ENCODE results near the gene PALD1.
A peak's percentile ranks its signal among the peaks of the same experiment; 100 is the strongest.

PALD1 gene

DNA sequence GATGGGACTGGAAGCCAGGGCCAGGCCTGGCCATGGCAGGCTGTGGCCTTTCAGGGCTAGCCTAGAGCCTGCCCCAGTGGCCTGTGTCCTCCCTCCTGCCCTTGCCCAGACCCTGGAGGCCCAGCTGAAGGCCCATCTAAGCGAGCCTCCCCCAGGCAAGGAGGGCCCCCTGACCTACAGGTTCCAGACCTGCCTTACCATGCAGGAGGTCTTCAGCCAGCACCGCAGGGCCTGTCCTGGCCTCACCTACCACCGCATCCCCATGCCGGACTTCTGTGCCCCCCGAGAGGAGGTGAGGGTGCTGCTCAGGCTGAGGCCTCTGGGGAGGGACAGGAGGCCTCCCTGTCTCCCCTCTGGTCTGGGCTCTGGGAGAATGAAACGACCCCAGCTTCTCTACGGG lies 60.9 kb downstream of the PALD1 start:
- no CpG with 5 or more reads among the region's 7 CpGs for WGBS, 2 donors (ENCODE audit: extremely low coverage in 2 of 2, insufficient read length in 2 of 2, insufficient replicate concordance in 1 of 2)

DNA sequence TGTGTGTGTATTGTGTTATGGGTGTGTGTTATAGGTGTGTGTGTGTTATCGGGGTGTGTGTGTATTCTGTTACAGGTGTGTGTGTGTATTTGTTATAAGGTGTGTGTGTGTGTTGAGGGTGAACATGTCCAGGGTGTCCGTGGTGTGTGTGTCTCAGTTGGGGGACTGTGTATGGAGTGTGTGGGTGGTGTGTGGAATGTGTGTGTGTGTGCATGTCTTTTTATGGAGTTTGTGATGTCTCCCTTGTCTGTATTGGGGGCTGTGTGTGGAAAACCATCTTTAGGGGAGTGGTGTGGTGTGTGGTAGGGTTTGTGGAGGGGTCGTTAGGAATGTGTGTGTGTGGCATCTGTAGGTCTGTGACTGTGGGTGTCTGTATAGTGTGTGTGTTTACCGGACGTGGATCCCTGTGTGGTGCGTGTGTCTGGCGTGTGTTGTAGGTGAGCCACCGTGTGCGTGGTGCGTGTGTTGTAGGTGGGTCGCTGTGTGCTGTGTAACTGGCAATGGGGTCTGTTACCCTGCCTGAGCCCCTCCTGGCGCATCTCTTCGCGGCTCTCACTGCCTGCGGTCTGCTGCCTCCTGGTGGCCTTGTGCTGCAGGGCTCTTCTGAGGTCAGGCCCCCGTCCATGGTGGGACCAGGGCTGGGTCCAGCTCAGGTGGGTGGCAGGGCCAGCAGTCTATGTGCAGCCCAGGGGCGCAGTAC lies 61.7 kb downstream of the PALD1 start:
- H4K8ac ChIP-seq (ENCODE audit: low read depth, low read length), result peak overlapping the region; percentile 89
- H3K14ac ChIP-seq (ENCODE audit: low read length), result peak overlapping the region; percentile 75
- H3K79me1 ChIP-seq (ENCODE audit: low read depth, low read length), result no peaks in the 10 kb centered on the region
- no peak overlapping the region for H2BK15ac ChIP-seq (ENCODE audit: low read length)
- H3K4me2 ChIP-seq (ENCODE audit: insufficient read depth, low read length, poor library complexity, severe bottlenecking), result no peak overlapping the region
- 100% methylated on average over 1 to 2 of the region's 17 CpGs for WGBS, 2 donors (ENCODE audit: extremely low coverage in 2 of 2, insufficient read length in 2 of 2, insufficient replicate concordance in 1 of 2)
- peak overlapping the region; percentile 54 for H2BK12ac ChIP-seq (ENCODE audit: low read length)
- peaks cover 7 to 17% of the 10 kb centered on the region in 2 donors for H3K4me1 ChIP-seq (ENCODE audit: control insufficient read depth in 2 of 2, insufficient read depth in 1 of 2, low read depth in 1 of 2, low read length in 2 of 2)
- peak overlapping the region; percentile 30 for H3K9ac ChIP-seq (ENCODE audit: low read depth, low read length, poor library complexity)
- H3K4ac ChIP-seq (ENCODE audit: low read length), result no peak overlapping the region
- H2BK5ac ChIP-seq (ENCODE audit: low read length), result no peak overlapping the region
- no peak overlapping the region for H3K27ac ChIP-seq (replicated peaks; ENCODE audit: low read length)
- no peak overlapping the region for H2BK120ac ChIP-seq (ENCODE audit: low read depth, low read length)
- no peak overlapping the region for H2AFZ ChIP-seq (ENCODE audit: low read length)
- H3K18ac ChIP-seq (ENCODE audit: low read length), result no peak overlapping the region
- H2AK5ac ChIP-seq (ENCODE audit: low read depth, low read length), result no peak overlapping the region
- no peaks in the 10 kb centered on the region for H3K9me3 ChIP-seq (replicated peaks in 1 of 2; ENCODE audit: control insufficient read depth in 2 of 2, insufficient read depth in 1 of 2, low read depth in 1 of 2, low read length in 2 of 2)
- peak overlapping the region; percentile 76 for H3K23ac ChIP-seq (ENCODE audit: low read depth, low read length, poor library complexity)
- H4K91ac ChIP-seq (ENCODE audit: low read depth, low read length, poor library complexity), result peak overlapping the region; percentile 39
- H3K4me3 ChIP-seq (ENCODE audit: low read length in 2 of 2), result peak overlapping the region in 1 of 2 donors; percentile 14
- DNase-seq (ENCODE audit: low spot score), result no peak
- peaks cover 0 to 10% of the 10 kb centered on the region in 2 donors for H3K36me3 ChIP-seq (replicated peaks in 1 of 2; ENCODE audit: control insufficient read depth in 2 of 2, insufficient read depth in 2 of 2, low read length in 2 of 2)
- H3K27me3 ChIP-seq (ENCODE audit: control insufficient read depth in 3 of 3, insufficient read depth in 3 of 3, low read depth in 1 of 3, low read length in 3 of 3), result no peaks in the 10 kb centered on the region

More for the DNA sequence above, 60.9 kb downstream of the PALD1 start:
- Histone ChIP-seq H4K8ac (ENCODE audit: low read depth, low read length) (no peak overlapping the region), H2BK15ac (ENCODE audit: low read length) (no peak overlapping the region), H2BK120ac (ENCODE audit: low read depth, low read length) (no peak overlapping the region), H3K14ac (ENCODE audit: low read length) (peak overlapping the region; percentile 17), H3K4ac (ENCODE audit: low read length) (no peak overlapping the region), H3K4me3 (ENCODE audit: low read length in 2 of 2) (no peak overlapping the region), H3K4me2 (ENCODE audit: insufficient read depth, low read length, poor library complexity, severe bottlenecking) (no peak overlapping the region), H3K27me3 (ENCODE audit: control insufficient read depth in 3 of 3, insufficient read depth in 3 of 3, low read depth in 1 of 3, low read length in 3 of 3) (no peaks in the 10 kb centered on the region), H2AK5ac (ENCODE audit: low read depth, low read length) (peak overlapping the region; percentile 43), H3K27ac (replicated peaks; ENCODE audit: low read length) (no peak overlapping the region), H3K18ac (ENCODE audit: low read length) (peak overlapping the region; percentile 57), H2AFZ (ENCODE audit: low read length) (no peak overlapping the region), H4K91ac (ENCODE audit: low read depth, low read length, poor library complexity) (no peak overlapping the region), H2BK12ac (ENCODE audit: low read length) (no peak overlapping the region), H3K36me3 (replicated peaks in 1 of 2; ENCODE audit: control insufficient read depth in 2 of 2, insufficient read depth in 2 of 2, low read length in 2 of 2) (peaks cover 0 to 10% of the 10 kb centered on the region in 2 donors), H3K4me1 (ENCODE audit: control insufficient read depth in 2 of 2, insufficient read depth in 1 of 2, low read depth in 1 of 2, low read length in 2 of 2) (peaks cover 7 to 17% of the 10 kb centered on the region in 2 donors), H3K9me3 (replicated peaks in 1 of 2; ENCODE audit: control insufficient read depth in 2 of 2, insufficient read depth in 1 of 2, low read depth in 1 of 2, low read length in 2 of 2) (no peaks in the 10 kb centered on the region), H3K79me1 (ENCODE audit: low read depth, low read length) (no peaks in the 10 kb centered on the region), H2BK5ac (ENCODE audit: low read length) (peak overlapping the region; percentile 85), H3K9ac (ENCODE audit: low read depth, low read length, poor library complexity) (no peak overlapping the region), H3K23ac (ENCODE audit: low read depth, low read length, poor library complexity) (peak overlapping the region; percentile 34)
- no peak for DNase-seq (ENCODE audit: low spot score)

DNA sequence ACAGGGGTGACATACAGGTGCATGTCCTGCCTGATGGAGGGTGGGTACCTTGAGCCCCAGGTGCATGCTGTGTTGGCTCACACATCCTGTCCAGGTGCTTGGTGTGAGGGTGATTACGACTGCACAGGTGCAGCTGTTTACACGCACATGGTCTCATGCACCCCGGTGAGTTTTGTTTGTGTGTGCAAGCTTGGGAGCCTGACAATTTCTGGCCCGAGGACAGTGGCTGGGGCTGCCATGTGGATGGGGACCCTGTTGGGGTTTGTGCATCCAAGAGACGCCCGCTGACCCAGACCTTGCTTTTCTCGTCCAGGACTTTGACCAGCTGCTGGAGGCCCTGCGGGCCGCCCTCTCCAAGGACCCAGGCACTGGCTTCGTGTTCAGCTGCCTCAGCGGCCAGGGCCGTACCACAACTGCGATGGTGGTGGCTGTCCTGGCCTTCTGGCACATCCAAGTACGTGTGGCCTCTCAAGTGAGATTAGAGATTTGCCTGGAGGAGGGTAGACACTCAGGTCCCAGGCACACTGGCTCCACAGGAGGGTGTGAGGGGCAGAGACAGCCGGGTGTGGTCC lies 62.3 kb downstream of the PALD1 start:
- H3K4me1 ChIP-seq (ENCODE audit: control insufficient read depth in 2 of 2, insufficient read depth in 1 of 2, low read depth in 1 of 2, low read length in 2 of 2), result peaks cover 7 to 17% of the 10 kb centered on the region in 2 donors
- H3K27me3 ChIP-seq (ENCODE audit: control insufficient read depth in 3 of 3, insufficient read depth in 3 of 3, low read depth in 1 of 3, low read length in 3 of 3), result no peaks in the 10 kb centered on the region
- peaks cover 0 to 10% of the 10 kb centered on the region in 2 donors for H3K36me3 ChIP-seq (replicated peaks in 1 of 2; ENCODE audit: control insufficient read depth in 2 of 2, insufficient read depth in 2 of 2, low read length in 2 of 2)
- H3K27ac ChIP-seq (replicated peaks; ENCODE audit: low read length), result no peak overlapping the region
- H3K79me1 ChIP-seq (ENCODE audit: low read depth, low read length), result no peaks in the 10 kb centered on the region
- no peak overlapping the region for H2BK120ac ChIP-seq (ENCODE audit: low read depth, low read length)
- no peak overlapping the region for H3K18ac ChIP-seq (ENCODE audit: low read length)
- H3K4me3 ChIP-seq (ENCODE audit: low read length in 2 of 2), result no peak overlapping the region
- H3K9me3 ChIP-seq (replicated peaks in 1 of 2; ENCODE audit: control insufficient read depth in 2 of 2, insufficient read depth in 1 of 2, low read depth in 1 of 2, low read length in 2 of 2), result no peaks in the 10 kb centered on the region
- no peak overlapping the region for H2BK5ac ChIP-seq (ENCODE audit: low read length)
- H4K8ac ChIP-seq (ENCODE audit: low read depth, low read length), result peak overlapping the region; percentile 89
- no peak overlapping the region for H3K4ac ChIP-seq (ENCODE audit: low read length)
- H2AFZ ChIP-seq (ENCODE audit: low read length), result no peak overlapping the region
- H4K91ac ChIP-seq (ENCODE audit: low read depth, low read length, poor library complexity), result peak overlapping the region; percentile 39
- H2BK12ac ChIP-seq (ENCODE audit: low read length), result peak overlapping the region; percentile 54
- peak overlapping the region; percentile 36 for H2AK5ac ChIP-seq (ENCODE audit: low read depth, low read length)
- H2BK15ac ChIP-seq (ENCODE audit: low read length), result no peak overlapping the region
- H3K14ac ChIP-seq (ENCODE audit: low read length), result peak overlapping the region; percentile 75
- peak overlapping the region; percentile 30 for H3K9ac ChIP-seq (ENCODE audit: low read depth, low read length, poor library complexity)
- peak overlapping the region; percentile 76 for H3K23ac ChIP-seq (ENCODE audit: low read depth, low read length, poor library complexity)
- H3K4me2 ChIP-seq (ENCODE audit: insufficient read depth, low read length, poor library complexity, severe bottlenecking), result no peak overlapping the region
- no peak for DNase-seq (ENCODE audit: low spot score)
- WGBS, 2 donors (ENCODE audit: extremely low coverage in 2 of 2, insufficient read length in 2 of 2, insufficient replicate concordance in 1 of 2), result no CpG with 5 or more reads among the region's 15 CpGs

DNA sequence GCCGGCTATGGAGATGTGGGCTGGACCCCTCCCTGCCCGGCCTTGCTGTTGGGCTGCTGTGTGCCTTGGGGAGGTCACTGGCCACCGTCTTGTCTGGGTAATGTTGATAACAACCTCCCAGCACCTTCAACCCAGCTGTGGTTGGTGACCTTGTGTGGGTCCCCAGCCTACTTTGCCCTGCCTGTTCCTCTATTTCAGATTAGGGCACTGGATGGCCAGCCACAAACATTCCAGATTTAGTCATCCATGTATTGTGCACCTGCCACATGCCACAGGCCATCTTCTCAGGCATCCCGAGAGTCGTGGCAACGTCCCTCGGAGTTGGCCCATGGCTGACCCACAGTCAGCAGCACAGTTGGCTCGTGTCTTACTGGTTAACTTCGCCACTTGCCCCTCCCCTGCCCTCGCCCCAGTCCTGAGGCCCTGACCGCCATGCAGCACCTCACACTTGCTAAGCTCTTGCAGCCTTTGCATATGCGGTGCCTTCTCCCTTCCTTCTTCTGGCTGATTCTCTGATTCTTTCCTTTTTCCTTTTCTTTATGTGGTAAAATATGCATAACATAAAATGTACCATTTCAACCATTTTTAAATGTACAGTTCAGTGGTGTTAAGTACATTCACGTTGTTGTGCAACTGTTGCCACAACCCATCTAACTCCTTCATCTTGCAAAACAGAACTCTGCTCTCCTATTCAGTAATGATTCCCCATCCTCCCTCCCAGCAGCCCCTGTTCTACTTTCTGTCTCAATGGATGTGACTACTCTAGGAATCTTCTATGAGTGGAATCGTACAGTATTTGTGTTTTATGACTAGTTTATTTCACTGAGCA lies 63.4 kb downstream of the PALD1 start:
- H4K91ac ChIP-seq (ENCODE audit: low read depth, low read length, poor library complexity), result no peak overlapping the region
- H3K4me2 ChIP-seq (ENCODE audit: insufficient read depth, low read length, poor library complexity, severe bottlenecking), result no peak overlapping the region
- no CpG with 5 or more reads among the region's 14 CpGs for WGBS, 2 donors (ENCODE audit: extremely low coverage in 2 of 2, insufficient read length in 2 of 2, insufficient replicate concordance in 1 of 2)
- H3K4ac ChIP-seq (ENCODE audit: low read length), result no peak overlapping the region
- no peaks in the 10 kb centered on the region for H3K27me3 ChIP-seq (ENCODE audit: control insufficient read depth in 3 of 3, insufficient read depth in 3 of 3, low read depth in 1 of 3, low read length in 3 of 3)
- no peak overlapping the region for H3K14ac ChIP-seq (ENCODE audit: low read length)
- H3K9ac ChIP-seq (ENCODE audit: low read depth, low read length, poor library complexity), result no peak overlapping the region
- peak overlapping the region; percentile 60 for H3K23ac ChIP-seq (ENCODE audit: low read depth, low read length, poor library complexity)
- H3K36me3 ChIP-seq (replicated peaks in 1 of 2; ENCODE audit: control insufficient read depth in 2 of 2, insufficient read depth in 2 of 2, low read length in 2 of 2), result peaks cover 0 to 10% of the 10 kb centered on the region in 2 donors
- no peak overlapping the region for H2BK120ac ChIP-seq (ENCODE audit: low read depth, low read length)
- no peak overlapping the region for H4K8ac ChIP-seq (ENCODE audit: low read depth, low read length)
- no peak overlapping the region for H3K4me3 ChIP-seq (ENCODE audit: low read length in 2 of 2)
- H3K79me1 ChIP-seq (ENCODE audit: low read depth, low read length), result no peaks in the 10 kb centered on the region
- no peak overlapping the region for H2AK5ac ChIP-seq (ENCODE audit: low read depth, low read length)
- no peak overlapping the region for H2BK15ac ChIP-seq (ENCODE audit: low read length)
- H2AFZ ChIP-seq (ENCODE audit: low read length), result no peak overlapping the region
- no peak overlapping the region for H3K18ac ChIP-seq (ENCODE audit: low read length)
- H3K27ac ChIP-seq (replicated peaks; ENCODE audit: low read length), result no peak overlapping the region
- no peaks in the 10 kb centered on the region for H3K9me3 ChIP-seq (replicated peaks in 1 of 2; ENCODE audit: control insufficient read depth in 2 of 2, insufficient read depth in 1 of 2, low read depth in 1 of 2, low read length in 2 of 2)
- H2BK5ac ChIP-seq (ENCODE audit: low read length), result no peak overlapping the region
- peaks cover 0 to 8% of the 10 kb centered on the region in 2 donors for H3K4me1 ChIP-seq (ENCODE audit: control insufficient read depth in 2 of 2, insufficient read depth in 1 of 2, low read depth in 1 of 2, low read length in 2 of 2)
- H2BK12ac ChIP-seq (ENCODE audit: low read length), result no peak overlapping the region
- no peak for DNase-seq (ENCODE audit: low spot score)
